GM19025 (cell line): Measurements from ENCODE around the gene HBE1.
A peak's percentile ranks its signal among the peaks of the same experiment; 100 is the strongest.
"Not testable (repeated sequence)": the region's sequence is repeated elsewhere in the genome, so short reads cannot be mapped to it uniquely, and the experiment has no call there.

Experiments
- ATAC-seq: cut with Tn5 transposase; IDR thresholded peaks from one replicate; pipeline ENCODE4 v1.9.1; 2021; ENCODE audit warnings: mild to moderate bottlenecking, low read depth, moderate library complexity; ENCODE audit not compliant: unreplicated experiment

HBE1 gene

DNA sequence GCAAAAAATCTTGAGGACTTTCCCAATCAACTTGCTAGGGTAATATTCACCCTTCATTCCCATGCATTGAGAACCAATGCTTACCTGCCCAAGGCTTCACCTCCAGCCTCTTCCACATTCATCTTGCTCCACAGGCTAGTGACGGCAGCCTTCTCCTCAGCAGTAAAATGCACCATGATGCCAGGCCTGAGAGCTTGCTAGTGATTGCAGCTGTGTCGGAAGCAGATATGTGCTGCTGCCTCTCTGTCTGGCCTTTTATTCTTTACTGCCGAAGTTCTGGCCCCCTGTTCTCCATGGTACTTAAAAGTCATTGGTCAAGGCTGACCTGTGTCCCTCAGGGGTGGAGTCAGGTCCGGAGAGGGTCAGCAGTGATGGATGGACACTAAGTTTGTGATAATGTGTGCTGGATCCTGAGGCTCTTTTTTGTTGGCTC is at the start of gene HBE1:
Gene HBE1, minus strand, starts transcription at position 231 of the 433 bp plus-strand sequence. Its CDS starts 55 bp downstream, at position 176.
- no peak for ATAC-seq

DNA sequence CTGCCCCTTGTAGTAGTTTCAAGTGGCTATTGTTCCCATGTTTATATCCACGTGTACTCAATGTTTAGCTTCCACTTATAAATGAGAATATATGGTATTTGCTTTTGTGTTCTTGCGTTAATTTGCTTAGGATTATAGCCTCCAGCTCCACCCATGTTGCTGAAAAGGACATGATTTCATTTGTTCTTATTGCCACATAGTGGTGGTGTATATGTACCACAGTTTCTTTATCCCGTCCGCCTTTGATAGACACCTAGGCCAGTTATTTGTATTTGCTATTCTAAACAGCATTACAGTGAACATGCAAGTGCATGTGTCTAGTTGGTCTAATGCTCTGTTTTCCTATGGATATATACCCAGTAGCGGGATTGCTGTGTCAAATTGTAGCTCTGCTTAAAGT is 47.5 kb upstream of the HBE1 start:
- ATAC-seq: no peak

DNA sequence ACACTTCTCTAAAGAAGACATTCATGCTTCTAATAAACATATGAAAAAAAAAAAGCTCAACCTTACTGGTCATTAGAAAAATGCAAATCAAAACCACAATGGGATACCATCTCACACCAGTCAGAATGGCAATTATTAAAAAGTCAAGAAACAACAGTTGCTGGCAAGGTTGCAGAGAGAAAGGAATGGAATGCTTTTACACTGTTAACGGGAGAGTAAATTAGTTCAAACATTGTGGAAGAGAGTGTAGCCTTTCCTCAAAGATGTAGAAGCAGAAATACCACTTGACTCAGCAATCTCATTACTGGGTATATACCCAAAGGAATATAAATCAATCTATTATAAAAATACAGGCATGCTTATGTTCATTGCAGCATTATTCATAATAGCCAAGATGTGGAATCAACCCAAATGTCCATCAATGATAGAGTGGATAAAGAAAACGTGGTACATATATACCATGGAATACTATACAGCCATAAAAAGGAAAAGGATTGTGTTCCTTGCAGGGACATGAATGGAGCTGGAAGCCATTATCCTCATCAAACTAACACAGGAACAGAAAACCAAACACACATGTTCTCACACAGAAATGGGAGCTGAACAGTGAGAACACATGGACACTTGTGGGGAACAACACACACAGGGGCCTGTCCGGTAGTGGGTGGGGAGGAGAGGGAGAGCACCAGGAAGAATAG is 43.7 kb upstream of the HBE1 start:
- not testable (repeated sequence) for ATAC-seq

DNA sequence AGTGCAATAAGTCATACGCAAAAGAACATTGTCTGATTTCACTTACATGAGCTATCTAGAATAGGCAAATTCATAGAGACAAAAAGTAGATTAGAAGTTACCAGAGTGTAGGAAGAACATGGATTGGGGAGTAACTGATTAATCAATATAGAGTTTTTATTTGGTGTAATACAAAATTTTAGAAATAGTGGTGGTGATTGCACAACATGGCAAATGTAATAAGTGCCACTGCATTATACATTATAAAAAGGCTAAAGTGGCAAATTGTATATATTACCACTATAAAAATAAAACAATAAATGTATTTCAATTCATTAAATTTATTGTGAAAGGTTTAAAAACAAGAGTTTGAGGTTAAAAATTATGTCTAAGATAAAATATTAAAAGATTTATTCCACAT is 40.7 kb upstream of the HBE1 start:
- no peak for ATAC-seq

DNA sequence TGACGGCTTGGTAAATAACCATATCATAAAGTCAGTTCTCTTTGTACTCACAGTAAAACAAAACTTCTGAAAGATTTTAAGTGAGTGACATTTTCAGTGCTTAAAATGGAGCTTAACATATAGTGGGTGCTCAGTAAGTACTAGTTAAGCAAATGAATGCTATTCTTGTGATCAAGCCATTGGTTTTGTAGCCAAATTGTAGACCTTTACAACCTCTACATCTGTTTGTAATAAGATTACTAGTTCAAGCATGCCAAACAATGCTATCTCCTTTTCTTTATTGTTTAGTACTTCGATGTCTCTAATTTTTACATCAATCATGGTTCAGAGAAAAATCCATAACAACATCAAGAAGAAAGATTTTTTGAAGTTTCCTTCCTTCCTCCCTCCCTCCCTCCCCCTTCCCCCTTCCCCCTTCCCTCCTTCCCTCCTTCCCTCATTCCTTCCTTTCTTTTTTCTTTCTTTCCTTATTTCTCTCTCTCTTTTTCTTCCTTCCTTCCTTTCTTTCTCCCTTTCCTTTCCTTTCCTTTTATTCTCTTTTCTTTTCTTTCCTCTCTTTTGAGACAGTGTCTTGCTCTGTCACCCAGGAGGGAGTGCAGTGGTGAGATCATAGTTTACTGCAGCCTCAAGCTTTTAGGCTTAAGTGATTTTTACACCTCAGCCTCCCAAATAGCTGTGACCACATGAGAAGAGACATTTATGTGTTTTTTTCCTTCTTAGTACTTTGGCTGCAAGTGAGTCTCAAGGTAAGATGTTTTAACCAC is 37.7 kb upstream of the HBE1 start:
- no peak for ATAC-seq

DNA sequence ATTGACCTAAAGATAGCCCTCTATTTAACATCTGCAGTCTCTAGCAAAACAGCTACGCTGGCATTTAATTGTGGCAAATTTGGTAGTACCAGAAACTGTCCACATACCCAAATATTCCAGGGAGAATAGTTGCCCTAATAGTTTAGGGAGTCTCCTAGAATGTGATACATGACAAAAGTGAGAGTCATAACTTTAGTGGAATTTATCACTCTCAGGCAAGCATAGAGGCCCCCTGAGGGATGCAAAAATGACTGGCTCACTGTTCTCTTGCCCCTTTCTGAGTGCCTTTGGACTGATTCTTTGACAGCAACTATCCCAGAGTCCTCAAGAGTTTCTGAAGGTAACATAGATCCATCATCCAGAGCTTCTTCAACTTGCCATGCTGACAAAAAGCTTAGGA is 34.3 kb upstream of the HBE1 start:
- no peak for ATAC-seq

DNA sequence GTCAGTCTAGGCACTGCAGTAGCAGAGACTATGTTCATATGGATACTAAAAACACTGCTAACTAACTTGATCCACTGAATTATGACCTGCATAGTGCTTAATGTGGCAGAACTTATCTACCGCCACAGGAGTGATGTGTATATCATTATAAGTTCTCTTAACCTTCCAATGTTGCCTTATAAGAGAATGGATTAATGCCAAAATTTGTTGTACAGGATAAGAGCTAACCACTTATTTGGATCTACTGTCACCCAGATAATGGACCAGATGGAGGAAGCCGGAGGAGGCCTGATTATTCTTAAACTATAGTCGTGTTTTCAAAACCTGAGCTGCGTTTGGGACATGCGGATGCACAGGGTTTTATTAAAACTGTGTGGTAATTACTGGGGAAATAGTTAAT is 33.9 kb upstream of the HBE1 start:
- no peak for ATAC-seq

DNA sequence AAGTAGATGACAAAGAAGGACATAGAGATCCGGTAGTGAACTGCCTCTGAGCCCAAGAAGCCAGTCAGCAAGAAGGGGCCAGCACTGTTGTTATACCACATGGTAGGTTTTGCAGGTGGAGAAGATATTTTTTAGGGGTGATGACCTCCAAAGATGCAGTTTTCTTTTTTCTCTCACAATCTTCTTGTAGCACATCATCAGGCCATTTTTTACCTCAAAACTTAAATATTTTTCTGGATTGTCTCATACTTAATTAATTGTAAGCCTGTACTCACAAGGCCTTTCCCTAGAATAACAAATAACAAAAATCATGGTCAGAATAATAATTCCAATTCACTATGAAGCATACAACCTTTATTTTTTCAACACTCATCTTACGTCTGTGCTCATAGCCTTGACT is 32.1 kb upstream of the HBE1 start, which contains the start of gene OR51B4:
Gene OR51B4, minus strand, starts transcription at position 101 of the 400 bp plus-strand sequence. Its CDS starts 0 bp downstream, at position 101.
- ATAC-seq: no peak

DNA sequence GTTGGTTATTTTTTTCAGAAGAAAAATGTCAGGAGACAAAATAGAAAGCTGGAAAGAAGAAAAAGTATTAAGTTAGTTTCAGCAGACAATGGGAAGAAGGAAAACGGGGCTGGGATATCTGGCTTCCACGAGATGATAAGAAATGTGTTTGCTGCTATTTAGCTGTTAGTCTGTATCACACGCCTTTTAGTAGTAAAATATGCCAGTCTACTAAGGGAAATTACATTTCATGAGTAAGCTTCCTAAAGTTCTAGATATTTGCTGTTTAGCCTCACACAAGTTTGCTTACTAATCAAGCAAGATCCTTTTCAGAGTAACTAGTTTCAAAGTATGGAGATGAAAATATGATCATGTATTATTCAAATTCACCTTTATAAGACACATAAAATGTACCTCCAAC is 30.5 kb upstream of the HBE1 start:
- ATAC-seq: no peak

DNA sequence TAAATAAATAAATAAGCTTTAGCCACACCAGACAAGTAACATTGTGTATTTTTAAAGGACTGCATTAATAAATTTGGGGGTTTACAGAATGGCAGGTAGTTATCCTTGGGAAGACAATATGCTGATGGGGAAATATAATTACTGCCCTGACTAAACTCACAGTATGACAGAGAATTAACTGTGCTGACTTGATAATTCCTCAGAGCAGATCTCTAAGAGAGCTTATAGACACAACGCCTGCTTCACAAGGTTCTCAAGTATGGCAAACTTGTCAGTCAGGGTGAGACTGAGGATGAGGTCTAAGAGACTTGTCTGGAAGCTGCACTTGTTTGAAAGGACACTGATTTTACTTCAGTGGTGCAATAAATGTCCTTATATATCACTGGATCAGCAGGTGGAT is 28.7 kb upstream of the HBE1 start:
- ATAC-seq: no peak

DNA sequence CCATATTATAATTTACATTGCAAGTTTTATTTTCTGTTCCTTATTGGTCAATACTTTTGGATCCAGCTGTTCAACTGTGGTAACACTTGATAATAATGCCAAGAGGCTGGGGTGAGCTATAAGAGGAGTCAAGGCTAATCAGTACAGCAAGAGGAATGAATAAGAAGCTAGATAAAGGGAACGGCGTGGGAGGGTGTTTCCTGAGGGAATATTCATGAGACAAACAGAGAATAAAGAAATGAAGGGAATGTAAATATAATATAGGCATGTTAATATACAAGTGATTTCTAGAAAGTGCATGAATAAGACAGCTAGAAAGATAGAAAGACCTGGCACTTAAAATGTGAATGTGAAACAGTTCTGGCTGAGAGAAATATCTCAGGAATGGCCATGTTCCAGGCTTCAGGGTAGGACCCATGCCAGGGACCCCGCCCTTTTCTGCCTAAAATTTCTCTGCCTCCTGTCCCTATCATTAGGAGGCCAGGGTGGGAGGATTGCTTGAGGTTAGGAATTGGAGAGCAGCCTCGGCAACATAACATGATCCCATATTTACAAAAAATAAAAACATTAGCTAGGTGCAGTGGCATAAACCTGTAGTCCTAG is 28.1 kb upstream of the HBE1 start:
- ATAC-seq: no peak

DNA sequence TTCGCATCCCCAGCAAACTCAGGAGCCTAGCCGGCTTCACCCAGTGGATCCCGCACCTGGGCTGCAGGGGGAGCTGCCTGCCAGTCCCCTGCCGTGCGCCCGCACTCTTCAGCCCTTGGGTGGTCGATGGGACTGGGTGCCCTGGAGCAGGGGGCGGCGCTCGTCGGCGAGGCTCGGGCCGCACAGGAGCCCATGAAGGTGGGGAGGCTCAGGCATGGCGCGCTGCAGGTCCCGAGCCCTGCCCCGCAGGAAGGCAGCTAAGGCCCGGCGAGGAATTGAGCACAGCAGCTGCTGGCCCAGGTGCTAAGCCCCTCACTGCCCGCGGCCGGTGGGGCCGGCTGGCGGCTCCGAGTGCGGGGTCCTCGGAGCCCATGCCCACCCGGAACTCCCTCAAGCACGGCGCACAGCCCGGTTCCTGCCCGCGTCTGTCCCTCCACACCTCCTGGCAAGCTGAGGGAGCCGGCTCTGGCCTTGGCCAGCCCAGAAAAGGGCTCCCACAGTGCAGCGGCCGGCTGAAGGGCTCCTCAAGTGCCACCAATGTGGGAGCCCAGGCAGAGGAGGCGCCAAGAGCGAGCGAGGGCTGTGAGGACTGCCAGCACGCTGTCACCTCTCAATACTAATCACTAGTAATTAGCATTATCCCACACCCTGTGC is 24.7 kb upstream of the HBE1 start:
- not testable (repeated sequence) for ATAC-seq

DNA sequence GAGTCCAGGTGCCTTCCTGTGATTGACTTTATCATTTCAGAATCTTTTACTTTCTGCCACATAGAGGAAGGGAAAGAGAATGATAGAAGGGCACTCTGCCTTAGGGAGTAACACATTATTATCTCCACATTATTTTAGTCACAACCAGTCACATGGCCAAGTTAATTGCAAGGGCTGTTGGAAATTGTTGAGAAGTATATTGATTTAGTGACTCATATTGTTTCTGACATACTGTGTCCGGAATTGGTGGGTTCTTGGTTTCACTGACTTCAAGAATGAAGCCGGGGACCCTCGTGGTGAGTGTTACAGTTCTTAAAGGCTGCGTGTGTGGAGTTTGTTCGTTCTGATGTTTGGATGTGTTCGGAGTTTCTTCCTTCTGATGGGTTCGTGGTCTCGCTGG is 23.3 kb upstream of the HBE1 start:
- no peak for ATAC-seq

DNA sequence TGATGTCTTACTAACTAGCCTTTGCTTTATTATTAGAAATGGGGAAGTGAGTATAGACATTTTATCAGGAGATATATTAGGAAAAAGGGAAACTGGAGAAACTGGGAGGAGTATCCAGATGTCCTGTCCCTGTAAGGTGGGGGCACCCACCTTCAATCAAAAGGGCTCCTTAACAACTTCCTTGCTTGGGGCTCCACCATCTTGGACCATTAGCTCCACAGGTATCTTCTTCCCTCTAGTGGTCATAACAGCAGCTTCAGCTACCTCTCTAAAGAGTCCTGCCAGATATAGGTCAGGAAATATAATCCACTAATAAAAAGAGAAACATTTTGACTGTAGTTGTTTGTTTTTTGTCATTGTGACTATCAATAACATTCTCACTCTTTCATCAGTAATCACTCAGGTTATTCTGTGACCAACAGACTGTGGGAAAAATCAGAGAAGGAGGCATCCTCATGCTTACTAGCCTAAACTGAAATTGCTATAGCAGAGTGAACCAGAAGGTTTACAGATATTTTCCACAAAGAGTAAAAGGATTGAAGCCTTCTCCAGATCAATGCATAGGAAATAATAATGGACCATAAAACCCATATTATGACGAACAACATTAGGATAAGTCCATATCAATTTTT is 21.6 kb upstream of the HBE1 start:
- ATAC-seq: peak; percentile 70

DNA sequence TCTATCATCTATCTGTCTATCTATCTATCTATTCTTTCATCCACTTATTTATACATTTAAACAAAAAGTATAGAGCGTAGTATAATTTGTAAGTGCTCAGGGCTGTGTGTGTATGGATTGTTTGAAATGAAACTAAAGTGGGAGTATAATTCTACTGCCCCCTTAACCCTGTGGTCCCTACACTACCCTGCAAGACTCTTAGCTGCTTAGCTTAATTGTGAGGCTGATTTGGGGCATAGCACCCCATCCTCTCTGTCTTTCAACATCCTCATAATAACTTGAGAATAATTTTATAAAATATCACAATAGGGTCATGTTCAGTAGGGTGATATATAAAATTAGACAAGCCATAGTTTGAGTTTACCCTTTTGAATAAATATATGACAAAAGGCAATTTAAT is 20.4 kb upstream of the HBE1 start:
- ATAC-seq: no peak

DNA sequence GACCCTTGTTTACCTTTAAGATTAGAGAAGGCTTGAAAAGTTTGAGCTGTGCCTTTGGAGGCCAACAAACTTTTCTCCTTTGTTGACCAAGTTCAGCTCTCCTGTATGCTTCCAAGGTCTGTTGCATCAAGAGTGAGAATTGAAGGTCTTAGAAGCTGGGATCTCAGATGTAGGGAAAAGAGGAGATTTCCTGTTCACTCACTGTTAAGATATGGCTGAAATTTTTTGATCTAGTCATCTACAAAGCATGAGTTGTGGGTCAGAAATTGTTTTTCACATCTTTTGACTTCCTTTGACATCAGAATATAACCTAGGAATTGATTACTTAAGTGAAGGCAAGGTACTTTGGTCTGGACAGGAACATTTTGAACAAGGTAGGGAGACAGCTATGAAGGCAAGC is 20.0 kb upstream of the HBE1 start:
- ATAC-seq: no peak

DNA sequence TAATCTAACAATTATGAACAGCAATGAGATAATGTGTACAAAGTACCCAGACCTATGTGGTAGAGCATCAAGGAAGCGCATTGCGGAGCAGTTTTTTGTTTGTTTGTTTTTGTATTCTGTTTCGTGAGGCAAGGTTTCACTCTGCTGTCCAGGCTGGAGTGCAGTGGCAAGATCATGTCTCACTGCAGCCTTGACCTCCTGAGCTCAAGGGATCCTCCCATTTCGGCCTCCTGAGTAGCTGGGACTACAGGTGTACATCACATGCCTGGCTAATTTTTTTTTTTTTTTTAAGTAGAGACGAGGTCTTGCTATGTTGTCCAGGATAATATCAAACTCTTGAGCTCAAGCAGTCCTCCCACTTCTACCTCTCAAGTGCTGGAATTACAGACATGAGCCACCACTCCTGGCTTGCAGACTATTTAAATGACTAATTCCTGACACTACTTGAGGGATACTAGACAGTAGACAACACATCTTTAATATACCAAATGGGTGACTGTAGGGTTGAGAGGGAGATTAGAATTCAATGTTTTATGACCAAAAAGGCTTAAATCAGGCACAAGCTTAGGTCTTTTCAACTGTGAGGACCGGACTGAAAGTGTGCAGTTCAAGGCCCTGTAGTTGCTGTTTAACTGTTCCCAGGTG is 19.3 kb upstream of the HBE1 start:
- no peak for ATAC-seq

DNA sequence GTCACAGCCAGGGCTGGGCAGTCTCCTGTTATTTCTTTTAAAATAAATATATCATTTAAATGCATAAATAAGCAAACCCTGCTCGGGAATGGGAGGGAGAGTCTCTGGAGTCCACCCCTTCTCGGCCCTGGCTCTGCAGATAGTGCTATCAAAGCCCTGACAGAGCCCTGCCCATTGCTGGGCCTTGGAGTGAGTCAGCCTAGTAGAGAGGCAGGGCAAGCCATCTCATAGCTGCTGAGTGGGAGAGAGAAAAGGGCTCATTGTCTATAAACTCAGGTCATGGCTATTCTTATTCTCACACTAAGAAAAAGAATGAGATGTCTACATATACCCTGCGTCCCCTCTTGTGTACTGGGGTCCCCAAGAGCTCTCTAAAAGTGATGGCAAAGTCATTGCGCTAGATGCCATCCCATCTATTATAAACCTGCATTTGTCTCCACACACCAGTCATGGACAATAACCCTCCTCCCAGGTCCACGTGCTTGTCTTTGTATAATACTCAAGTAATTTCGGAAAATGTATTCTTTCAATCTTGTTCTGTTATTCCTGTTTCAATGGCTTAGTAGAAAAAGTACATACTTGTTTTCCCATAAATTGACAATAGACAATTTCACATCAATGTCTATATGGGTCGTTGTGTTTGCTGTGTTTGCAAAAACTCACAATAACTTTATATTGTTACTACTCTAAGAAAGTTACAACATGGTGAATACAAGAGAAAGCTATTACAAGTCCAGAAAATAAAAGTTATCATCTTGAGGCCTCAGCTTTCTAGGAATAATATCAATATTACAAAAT is 18.6 kb upstream of the HBE1 start:
- ATAC-seq: no peak

DNA sequence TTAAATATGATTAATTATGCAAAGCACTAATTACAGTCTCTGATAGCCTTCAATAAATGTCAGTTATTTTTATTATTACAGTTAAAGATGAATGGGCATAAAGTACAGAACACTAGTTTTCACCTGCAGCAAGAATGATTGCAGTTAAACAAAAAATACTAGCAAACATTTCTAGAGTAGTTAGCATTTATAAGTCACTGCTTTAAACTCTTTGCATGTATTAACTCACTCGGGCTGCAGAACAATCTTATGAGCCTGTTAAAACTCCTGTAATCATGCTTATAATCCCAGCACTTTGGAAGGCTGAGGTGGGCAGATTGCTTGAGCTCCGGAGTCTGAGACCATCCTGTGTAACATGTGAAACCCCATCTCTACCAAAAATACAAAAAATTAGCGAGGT is 17.2 kb upstream of the HBE1 start:
- ATAC-seq: no peak
